ENCODE data around the gene CTDSP2. TPM values are rescaled to one million over a fixed set of nuclear protein-coding genes. Genes with fewer than 3 reads are reported as not detected.

CTDSP2 gene
- total and polyA plus RNA-seq, 2 of the 8 experiments (the other 6 are each of a cell fraction or from before 2014, with no cell fraction given) = 71.3 to 91.7 TPM

DNA sequence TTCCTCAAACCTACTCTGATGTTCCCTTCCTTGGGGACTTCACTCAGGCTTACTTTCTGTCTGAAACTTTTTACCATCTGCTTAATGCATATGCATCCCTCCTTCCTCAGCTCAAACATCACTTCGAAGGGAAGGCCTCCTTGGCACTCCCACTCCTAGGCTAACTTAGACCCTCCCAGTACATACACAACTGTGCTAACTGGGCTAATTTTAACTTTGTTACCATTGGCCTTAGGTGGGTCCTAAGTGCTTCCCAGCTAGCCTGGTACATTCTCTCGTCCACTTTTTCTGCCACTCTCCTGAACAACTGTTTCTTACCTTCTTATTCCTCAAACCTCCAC is 70.3 kb downstream of the CTDSP2 start (continued):
- TF ChIP-seq, protein P1, sequence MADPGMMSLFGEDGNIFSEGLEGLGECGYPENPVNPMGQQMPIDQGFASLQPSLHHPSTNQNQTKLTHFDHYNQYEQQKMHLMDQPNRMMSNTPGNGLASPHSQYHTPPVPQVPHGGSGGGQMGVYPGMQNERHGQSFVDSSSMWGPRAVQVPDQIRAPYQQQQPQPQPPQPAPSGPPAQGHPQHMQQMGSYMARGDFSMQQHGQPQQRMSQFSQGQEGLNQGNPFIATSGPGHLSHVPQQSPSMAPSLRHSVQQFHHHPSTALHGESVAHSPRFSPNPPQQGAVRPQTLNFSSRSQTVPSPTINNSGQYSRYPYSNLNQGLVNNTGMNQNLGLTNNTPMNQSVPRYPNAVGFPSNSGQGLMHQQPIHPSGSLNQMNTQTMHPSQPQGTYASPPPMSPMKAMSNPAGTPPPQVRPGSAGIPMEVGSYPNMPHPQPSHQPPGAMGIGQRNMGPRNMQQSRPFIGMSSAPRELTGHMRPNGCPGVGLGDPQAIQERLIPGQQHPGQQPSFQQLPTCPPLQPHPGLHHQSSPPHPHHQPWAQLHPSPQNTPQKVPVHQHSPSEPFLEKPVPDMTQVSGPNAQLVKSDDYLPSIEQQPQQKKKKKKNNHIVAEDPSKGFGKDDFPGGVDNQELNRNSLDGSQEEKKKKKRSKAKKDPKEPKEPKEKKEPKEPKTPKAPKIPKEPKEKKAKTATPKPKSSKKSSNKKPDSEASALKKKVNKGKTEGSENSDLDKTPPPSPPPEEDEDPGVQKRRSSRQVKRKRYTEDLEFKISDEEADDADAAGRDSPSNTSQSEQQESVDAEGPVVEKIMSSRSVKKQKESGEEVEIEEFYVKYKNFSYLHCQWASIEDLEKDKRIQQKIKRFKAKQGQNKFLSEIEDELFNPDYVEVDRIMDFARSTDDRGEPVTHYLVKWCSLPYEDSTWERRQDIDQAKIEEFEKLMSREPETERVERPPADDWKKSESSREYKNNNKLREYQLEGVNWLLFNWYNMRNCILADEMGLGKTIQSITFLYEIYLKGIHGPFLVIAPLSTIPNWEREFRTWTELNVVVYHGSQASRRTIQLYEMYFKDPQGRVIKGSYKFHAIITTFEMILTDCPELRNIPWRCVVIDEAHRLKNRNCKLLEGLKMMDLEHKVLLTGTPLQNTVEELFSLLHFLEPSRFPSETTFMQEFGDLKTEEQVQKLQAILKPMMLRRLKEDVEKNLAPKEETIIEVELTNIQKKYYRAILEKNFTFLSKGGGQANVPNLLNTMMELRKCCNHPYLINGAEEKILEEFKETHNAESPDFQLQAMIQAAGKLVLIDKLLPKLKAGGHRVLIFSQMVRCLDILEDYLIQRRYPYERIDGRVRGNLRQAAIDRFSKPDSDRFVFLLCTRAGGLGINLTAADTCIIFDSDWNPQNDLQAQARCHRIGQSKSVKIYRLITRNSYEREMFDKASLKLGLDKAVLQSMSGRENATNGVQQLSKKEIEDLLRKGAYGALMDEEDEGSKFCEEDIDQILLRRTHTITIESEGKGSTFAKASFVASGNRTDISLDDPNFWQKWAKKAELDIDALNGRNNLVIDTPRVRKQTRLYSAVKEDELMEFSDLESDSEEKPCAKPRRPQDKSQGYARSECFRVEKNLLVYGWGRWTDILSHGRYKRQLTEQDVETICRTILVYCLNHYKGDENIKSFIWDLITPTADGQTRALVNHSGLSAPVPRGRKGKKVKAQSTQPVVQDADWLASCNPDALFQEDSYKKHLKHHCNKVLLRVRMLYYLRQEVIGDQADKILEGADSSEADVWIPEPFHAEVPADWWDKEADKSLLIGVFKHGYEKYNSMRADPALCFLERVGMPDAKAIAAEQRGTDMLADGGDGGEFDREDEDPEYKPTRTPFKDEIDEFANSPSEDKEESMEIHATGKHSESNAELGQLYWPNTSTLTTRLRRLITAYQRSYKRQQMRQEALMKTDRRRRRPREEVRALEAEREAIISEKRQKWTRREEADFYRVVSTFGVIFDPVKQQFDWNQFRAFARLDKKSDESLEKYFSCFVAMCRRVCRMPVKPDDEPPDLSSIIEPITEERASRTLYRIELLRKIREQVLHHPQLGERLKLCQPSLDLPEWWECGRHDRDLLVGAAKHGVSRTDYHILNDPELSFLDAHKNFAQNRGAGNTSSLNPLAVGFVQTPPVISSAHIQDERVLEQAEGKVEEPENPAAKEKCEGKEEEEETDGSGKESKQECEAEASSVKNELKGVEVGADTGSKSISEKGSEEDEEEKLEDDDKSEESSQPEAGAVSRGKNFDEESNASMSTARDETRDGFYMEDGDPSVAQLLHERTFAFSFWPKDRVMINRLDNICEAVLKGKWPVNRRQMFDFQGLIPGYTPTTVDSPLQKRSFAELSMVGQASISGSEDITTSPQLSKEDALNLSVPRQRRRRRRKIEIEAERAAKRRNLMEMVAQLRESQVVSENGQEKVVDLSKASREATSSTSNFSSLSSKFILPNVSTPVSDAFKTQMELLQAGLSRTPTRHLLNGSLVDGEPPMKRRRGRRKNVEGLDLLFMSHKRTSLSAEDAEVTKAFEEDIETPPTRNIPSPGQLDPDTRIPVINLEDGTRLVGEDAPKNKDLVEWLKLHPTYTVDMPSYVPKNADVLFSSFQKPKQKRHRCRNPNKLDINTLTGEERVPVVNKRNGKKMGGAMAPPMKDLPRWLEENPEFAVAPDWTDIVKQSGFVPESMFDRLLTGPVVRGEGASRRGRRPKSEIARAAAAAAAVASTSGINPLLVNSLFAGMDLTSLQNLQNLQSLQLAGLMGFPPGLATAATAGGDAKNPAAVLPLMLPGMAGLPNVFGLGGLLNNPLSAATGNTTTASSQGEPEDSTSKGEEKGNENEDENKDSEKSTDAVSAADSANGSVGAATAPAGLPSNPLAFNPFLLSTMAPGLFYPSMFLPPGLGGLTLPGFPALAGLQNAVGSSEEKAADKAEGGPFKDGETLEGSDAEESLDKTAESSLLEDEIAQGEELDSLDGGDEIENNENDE (IDR thresholded peaks at IDR 0.05; ENCODE audit: insufficient replicate concordance, low read length) = no peak
- TF ChIP-seq TBP (IDR thresholded peaks at IDR 0.05; ENCODE audit: low read depth, low read length) (no peak), CBX5 (IDR thresholded peaks at IDR 0.05; ENCODE audit: low read depth, low read length) (no peak), RBBP5 (IDR thresholded peaks at IDR 0.05; ENCODE audit: borderline replicate concordance, low read depth, low read length) (no peak), SP2 (IDR thresholded peaks at IDR 0.05; ENCODE audit: low read length) (no peak)

Data from H1 (cell line).